Right lung (tissue), 10 donors: ENCODE measurements around the gene PIEZO1. TPM values are rescaled to one million over a fixed set of nuclear protein-coding genes. Genes with fewer than 3 reads are reported as not detected.
"Not testable (repeated sequence)": the region's sequence is repeated elsewhere in the genome, so short reads cannot be mapped to it uniquely, and the experiment has no call there.

ENCODE experiments used
- DNase-seq, 2 donors: peaks; one replicate each; pipeline ENCODE4 v3.0.0-alpha.2; 2013
- long read RNA-seq, 8 donors: transcript quantifications; one replicate each; lab custom pipeline, GENCODE V29; 2026
- polyA plus RNA-seq, 5 donors: library from polyadenylated mRNA; unstranded; fragments of 120-200 nt; gene quantifications; one replicate each; pipeline versions ENCODE4 v1.2.1 to v1.2.3, GENCODE V29; 2013; ENCODE audit warnings: inconsistent platforms in 1 of 5, low replicate concordance in 1 of 5; ENCODE audit not compliant: insufficient read length in 5 of 5, insufficient read depth in 1 of 5

PIEZO1 gene, protein sequence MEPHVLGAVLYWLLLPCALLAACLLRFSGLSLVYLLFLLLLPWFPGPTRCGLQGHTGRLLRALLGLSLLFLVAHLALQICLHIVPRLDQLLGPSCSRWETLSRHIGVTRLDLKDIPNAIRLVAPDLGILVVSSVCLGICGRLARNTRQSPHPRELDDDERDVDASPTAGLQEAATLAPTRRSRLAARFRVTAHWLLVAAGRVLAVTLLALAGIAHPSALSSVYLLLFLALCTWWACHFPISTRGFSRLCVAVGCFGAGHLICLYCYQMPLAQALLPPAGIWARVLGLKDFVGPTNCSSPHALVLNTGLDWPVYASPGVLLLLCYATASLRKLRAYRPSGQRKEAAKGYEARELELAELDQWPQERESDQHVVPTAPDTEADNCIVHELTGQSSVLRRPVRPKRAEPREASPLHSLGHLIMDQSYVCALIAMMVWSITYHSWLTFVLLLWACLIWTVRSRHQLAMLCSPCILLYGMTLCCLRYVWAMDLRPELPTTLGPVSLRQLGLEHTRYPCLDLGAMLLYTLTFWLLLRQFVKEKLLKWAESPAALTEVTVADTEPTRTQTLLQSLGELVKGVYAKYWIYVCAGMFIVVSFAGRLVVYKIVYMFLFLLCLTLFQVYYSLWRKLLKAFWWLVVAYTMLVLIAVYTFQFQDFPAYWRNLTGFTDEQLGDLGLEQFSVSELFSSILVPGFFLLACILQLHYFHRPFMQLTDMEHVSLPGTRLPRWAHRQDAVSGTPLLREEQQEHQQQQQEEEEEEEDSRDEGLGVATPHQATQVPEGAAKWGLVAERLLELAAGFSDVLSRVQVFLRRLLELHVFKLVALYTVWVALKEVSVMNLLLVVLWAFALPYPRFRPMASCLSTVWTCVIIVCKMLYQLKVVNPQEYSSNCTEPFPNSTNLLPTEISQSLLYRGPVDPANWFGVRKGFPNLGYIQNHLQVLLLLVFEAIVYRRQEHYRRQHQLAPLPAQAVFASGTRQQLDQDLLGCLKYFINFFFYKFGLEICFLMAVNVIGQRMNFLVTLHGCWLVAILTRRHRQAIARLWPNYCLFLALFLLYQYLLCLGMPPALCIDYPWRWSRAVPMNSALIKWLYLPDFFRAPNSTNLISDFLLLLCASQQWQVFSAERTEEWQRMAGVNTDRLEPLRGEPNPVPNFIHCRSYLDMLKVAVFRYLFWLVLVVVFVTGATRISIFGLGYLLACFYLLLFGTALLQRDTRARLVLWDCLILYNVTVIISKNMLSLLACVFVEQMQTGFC (N-terminal part only)
- polyA plus RNA-seq = 100 to 1,000 TPM in 1 of 5 donors, 10 to 100 TPM in 4; 54.1 to 115 (median 76.2) TPM
- long read RNA-seq, donor 1, partial matches to known transcripts = 0 of 5 reads
- long read RNA-seq, donor 1, other reads (novel, unspliced or antisense) = 0 of 5 reads
- long read RNA-seq, donor 2, partial matches to known transcripts = 0 of 4 reads
- long read RNA-seq, donor 2, other reads (novel, unspliced or antisense) = 0 of 4 reads
- long read RNA-seq, donor 3, transcript PIEZO1-208 (7 exons, 2,884 nt) = major isoform, 12 of 15 reads
- long read RNA-seq, donor 3, partial matches to known transcripts = 0 of 15 reads
- long read RNA-seq, donor 3, other reads (novel, unspliced or antisense) = 0 of 15 reads
- long read RNA-seq, donor 4, partial matches to known transcripts = 0 of 3 reads
- long read RNA-seq, donor 4, other reads (novel, unspliced or antisense) = 0 of 3 reads
- long read RNA-seq, donor 5, partial matches to known transcripts = 0 of 3 reads
- long read RNA-seq, donor 5, other reads (novel, unspliced or antisense) = 0 of 3 reads
- long read RNA-seq, donor 6, full-length matches to known transcripts = 5 of 5 reads
- long read RNA-seq, donor 6, partial matches to known transcripts = 0 of 5 reads
- long read RNA-seq, donor 6, other reads (novel, unspliced or antisense) = 0 of 5 reads
- long read RNA-seq, donor 7, partial matches to known transcripts = 0 of 3 reads
- long read RNA-seq, donor 7, other reads (novel, unspliced or antisense) = 0 of 3 reads
- long read RNA-seq, donor 8, partial matches to known transcripts = 0 of 3 reads
- long read RNA-seq, donor 8, other reads (novel, unspliced or antisense) = 0 of 3 reads

DNA sequence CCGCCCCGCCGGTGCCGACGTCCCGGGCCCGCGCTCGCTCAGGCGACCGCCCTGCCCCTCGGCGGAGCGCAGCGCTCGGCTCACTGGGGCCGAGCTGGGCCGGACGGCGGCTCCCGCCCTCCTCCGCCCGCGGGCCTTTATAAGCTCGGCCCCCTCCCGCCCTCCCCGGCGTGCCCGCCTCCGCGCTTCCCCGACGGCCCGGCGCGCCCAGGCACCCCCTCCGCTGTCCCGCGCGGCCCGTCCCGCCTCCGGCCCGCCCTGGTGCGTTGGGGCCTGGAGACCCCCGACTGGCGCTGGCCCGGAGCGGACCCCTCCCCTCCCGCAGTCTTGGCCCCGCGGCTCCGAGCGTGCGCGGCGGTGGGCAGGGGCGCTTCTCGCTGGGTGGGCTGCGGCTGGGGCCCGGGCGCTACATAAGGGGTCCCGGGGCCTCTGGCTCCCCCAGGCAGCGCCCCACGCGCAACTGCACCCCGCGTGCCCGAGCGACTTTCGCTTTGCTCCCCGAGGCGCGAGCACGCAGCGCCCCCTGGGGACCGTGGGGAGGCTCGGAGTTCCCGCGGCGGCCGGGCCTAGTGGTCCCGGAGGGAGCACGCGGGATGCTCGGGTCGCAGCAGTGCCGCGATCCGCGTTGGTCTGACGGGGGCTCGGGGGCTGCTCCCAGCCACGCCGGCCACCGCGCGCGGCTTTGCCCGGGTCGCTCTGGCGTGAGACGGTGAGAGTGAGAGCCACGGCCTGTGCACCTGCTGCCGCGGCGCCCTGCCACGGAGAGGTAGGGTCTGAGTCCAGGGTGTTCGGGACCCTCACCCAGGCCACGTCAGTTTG, at the start of gene PIEZO1:
Gene PIEZO1 (minus strand): TSS at position 115 of the 819 bp plus-strand sequence. CDS start 256 bp downstream, outside the sequence.
- DNase-seq = peak; percentile 69 to 78

DNA sequence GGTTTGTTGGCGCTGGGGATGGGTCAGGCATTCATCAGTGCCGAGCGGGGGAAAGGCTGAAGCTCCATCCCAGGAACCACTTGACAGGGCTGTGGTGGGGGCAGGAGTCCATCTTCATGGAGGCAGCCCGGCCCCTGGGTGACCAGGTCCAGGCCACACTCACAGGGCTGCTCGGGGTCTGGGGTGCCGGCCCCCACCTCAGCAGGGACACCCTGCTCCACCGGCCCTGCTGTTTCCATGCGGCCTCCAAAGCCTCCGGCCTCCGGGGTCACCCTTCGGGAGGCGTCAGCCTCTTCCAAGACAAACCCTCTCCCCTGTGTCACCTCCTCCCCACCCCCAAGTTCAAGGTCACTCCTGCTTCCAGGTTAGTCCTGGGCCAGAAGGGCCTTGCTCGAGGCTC, 49.6 kb upstream of the PIEZO1 start:
- DNase-seq = no peak

DNA sequence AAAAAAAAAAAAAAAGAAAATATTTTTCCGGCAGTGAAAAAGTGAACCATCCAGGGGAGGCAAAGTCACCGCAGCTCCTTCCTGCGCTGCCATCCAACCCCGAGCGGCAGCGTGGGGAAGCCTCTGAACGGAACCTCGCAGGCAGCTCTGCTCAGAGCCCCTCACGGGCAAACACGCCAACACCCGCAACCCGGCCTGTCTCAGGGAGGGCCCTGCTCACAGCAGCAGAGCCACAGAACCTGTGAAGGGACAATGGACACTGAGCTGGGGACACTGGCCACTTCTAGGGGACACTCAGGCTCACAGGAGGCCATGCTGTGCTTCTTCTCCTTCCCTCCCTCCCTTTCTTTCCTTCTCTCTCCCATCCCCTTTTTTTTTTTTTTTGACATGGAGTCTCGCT, 48.1 kb upstream of the PIEZO1 start:
- no peak for DNase-seq

DNA sequence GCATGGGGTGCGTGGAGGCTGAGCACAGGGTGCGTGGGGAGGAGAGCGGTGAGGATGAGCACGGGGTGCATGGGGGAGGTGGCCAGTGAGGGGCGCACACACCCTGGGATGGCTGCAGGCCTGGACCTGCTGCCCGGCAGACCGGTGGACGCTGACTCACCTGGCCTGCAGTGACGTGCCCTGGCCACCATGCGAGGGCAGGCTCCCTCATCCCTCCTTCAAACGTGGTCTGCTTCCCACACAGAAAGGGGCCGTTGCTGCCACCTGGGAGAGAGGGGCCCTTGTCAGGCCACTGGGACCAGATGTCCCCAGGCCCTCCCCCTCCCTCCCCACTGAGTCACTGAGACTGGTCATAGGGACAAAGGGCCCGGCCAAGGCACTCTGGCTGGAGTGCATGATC, 46.8 kb upstream of the PIEZO1 start:
- no peak for DNase-seq

DNA sequence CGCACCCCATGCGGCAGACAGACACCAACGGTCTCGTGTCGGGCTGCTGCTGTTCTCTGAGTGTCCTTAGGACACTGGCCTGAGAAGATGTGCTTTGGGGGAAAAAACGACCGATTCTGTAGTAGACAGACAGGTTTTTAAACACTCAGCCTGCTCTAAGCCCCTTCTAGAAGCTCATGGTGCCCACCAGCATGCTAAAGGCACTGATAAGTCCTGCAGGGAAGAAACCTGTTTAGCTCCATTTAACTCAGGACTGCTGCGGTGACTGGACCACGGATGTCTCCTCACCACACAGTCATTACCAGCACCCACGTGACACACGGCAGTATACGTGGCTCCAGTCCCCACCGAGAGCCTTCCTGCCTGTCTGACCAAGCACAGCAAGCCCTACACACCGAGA, 45.8 kb upstream of the PIEZO1 start:
- no peak for DNase-seq

DNA sequence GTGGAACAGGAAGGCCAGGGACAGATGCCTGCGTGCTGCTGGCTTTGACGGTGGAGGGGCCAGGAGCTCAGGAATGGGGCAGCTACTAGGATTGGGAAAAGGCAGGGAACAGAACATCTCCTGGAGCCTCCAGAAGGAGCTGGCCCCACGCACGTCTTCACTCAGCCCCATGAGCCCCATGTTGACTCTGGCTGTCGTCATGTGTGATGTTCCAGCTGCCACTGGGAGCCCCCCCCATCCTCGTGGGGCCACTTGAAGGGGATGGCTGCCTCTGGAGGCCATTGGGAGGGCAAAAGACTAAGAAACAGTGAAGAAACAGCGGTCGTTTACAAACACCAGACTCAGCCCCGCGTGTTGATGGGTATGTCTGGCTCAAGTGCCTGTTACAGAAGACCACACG, 45.2 kb upstream of the PIEZO1 start:
- DNase-seq = peak; percentile 90 to 92

DNA sequence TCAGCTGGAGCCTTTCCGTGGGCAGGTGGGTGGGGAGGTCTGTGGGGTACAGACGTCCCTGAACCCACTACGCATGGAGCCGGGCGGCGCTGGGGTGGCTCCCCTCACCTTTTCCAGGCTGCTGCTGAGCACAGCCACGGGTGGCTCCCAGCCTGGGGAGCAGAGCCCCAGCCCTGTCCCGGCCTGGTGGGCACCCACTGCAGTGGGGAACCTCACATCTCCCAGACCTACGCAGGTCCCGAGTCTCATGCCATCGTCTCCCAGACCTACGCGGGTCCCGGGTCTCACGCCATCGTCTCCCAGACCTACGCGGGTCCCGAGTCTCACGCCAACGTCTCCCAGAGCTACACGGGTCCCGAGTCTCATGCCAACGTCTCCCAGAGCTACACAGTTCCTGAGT, 43.7 kb upstream of the PIEZO1 start:
- no peak for DNase-seq

DNA sequence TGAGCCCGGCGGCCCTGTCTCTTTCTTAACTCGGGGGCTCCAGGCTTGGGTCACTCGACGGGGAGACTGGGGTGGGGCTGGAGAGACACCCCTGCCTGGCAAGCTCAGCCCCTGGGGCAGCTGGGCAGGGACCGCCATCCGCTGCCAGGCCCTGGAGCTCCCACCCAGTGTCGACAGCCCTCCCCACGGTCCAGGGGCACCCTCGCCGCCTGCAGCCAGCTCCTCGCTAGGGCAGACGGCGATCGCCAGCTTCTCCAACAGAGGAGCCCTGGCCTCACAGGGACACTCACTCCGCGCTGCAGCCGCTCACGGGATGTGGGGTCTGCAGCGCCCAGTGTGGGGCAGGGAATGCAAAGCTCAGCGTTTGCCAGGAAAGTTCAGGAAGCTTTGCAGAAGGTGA, 42.7 kb upstream of the PIEZO1 start:
- DNase-seq = no peak

DNA sequence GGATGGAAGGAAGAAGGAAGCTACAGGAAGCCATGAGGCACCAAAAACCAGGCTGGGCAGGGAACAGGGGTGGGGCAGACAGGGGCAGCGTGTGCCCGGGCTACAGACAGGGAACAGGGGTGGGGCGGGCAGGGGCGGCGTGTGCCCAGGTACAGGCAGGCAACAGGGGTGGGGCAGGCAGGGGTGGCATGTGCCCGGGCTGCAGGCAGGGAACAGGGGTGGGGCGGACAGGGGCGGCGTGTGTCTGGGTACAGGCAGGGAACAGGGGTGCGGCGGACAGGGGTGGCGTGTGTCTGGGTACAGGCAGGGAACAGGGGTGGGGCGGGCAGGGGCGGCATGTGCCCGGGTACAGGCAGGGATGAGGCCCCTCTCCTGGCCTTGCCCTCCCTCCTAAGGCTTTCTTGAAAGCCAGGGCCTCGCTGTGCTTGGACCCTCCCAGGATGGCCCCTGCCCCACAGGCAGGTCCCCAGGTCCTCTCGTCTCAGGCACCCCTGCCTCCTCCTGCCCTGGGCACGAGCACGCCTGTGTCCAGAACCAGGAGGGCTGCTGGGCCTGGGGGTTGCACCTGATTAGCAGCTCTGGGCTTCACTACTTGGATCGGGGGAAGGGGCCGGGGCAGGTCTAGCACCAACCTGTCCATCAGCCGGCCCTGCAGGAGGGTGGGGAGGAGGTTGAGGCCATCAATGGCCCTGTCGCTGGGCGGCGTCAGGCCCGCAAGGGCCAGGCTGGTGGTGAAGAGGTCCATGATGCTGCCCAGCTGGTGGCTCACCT, 41.2 kb upstream of the PIEZO1 start:
- no peak for DNase-seq

DNA sequence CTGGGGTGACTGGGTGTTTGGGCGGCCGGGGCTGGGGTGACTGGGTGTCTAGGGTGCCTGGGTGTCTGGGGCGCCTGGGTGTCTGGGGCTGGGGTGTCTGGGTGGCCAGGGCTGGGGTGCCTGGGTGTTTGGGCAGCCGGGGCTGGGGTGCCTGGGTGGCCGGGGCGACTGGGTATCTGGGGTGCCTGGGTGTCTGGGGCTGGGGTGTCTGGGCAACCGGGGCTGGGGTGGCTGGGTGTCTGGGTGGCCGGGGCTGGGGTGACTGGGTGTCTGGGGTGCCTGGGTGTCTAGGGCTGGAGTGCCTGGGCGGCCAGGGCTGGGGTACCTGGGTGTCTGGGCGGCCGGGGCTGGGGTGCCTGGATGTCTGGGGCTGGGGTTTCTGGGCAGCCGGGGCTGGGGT, 40.1 kb upstream of the PIEZO1 start:
- DNase-seq = no peak

DNA sequence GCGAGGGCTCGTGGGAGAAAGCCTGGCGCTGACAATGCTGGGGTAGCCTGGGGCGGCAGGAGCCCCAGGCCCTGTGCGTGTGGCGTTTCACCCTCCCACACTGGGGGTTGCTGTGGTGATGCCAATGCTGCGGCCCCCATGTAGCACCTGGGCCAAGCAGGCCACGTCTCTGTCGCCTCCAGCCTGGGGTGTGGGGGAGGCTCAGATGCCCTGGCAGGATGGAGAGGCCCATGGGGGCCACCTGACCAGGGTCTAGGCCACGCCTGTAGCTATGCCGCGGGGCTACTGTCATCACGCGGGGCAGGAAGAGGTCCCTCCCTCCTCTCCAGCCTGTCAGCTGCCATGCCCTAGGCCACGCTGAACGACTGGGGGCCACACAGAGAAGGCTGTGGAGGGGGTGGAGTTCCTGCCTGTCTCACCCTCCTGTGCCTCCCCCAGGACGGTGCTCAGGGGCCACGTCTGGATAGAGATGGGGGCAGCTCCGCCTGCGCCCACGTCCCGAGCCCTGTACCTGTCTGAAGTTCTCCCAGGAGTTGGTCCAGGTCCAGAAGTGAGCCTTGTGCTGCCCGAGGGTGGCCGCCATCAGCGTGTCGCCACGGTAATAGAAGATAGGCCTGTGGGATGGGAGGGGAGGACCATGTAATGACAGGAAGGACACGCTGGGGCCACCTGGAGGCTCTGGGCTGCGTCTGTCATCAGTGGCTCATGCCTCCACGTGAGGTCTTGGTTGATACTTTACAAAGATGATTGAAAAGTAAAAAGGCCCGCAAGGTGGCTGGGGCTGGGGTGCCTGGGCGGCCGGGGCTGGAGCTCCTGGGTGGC, 39.4 kb upstream of the PIEZO1 start:
- no peak for DNase-seq

DNA sequence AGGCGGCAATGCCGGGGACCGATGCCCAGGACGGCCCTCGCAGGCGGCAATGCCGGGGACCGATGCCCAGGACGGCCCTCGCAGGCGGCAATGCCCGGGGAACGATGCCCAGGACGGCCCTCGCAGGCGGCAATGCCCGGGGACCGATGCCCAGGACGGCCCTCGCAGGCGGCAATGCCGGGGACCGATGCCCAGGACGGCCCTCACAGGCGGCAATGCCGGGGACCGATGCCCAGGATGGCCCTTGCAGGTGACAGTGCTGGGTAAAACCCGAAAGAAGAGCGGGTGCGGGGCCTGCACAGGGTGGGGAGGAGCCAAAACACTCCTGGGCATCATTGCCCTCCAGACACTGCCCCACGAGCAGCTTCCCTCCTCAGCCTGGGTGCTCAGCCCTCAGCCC, 38.6 kb upstream of the PIEZO1 start:
- not testable (repeated sequence) for DNase-seq

DNA sequence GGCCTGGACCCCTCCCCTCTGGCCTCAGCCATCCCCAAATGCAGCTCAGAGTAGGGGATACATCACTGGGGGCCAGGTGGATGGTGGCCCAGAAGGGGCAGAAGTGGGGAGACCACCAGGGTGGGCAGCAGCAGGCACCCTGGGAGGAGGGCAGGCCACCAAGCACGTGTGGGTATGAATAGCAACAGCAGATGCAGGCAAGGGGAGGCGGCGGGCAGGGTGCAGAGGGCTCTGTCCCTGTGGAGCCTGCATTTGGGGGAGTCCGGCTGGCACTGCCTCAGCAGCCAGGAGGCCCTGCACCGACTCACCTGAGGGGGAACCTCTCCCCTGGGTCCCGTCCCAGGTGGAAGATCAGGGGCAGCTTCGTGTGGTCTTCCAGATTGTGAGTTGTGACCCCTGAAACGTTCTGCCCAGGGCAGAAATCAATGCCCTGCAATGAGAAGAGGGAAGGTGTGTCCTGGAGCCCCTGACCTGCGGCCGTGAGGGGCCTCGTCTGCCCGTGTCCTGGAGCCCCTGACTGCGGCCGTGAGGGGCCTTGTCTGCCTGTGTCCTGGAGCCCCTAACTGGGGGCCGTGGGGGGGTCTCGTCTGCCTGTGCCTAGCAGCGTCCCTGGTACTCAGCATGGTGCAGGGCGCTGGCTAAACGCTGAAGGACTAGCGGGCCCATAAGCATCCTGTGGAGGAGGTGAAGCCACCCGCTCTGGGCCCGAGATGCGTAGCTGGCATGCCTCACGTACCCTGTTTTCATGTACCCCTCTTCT, 37.4 kb upstream of the PIEZO1 start:
- DNase-seq = no peak

DNA sequence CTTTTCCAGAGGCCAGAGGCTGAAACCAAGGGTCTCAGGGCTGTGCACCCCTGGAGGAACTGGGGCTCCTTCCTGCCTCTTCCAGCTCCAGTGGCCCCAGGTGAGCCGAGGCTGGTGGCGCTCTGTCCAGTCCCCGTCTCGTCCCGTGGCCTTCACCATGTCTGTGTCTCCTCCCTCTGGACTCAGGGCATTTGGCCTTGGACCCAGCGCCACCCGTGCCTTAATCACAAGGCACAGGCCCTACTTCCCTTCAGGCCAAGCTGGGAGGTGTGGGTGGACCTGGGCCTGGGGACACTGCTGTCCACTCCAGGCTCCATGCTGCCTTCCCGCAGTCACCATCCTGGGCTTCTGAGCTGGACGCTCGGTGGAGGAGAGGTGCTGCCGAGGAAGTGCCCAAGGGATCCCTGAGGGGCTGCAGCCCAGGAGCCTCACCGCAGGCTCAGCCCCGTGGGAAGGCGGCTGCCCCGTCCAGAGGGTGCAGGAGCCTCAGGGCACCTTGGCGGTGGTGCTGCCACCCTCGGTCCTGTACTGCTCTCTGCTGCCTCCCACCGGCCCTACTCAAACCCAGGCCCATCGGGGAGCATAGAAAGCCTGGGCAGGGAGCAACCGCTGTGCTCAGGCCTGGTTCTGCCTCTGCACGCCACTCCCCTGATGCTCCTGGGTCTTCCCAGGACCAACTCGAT, 36.3 kb upstream of the PIEZO1 start:
- no peak for DNase-seq

DNA sequence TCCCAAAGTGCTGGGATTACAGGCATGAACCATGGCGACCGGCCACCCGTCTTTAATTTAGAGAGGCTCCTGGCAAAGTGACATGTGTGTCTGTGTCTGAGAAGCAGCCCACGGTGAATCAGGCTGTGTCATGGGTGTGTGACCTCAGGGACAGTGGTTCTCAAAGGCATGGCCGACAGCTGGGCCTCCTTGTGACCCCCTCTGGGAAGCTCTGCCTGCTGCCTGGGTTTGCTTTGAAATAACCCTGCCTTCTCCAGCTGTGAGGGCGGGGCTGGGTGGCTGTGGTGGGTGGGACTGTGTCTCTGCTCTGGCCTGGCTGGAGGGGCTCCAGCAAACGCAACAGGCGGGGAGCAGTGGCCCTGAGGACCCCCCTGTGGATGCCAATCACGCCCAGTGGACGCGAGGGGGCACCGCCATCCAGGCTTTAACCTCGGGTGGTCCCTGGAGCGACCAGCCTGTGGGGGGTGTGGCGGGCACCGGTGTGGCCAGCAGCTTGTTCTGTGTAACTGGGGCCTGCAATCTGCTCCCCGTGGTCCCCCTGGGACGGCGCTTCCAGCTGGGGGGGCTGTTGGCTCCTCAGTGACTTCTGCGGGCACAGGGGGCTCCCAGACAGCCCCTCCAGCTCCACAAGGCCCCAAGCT, 35.5 kb upstream of the PIEZO1 start:
- DNase-seq = no peak

DNA sequence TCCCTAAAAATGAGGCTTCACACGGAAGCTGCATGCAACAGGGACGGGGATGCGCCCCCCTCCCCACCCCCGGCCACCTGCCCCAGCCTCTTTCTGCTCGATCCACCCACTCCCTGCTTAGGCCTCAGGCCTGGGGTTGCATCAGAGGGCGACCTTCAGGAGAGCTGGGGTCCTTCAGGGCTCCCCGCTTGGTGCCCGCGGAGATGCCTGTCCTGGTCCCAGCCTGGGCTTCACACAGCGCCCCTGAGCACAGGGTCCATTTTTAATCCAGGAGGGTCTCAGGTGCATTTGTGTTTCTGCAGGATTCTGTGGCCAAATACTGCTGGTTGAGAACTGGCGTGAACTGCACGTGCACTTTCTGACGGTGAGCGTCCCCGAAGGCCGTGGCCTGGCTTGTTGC, 34.1 kb upstream of the PIEZO1 start:
- DNase-seq = no peak
